ENCODE measurements around the gene RNU7-1.

RNU7-1 gene

DNA sequence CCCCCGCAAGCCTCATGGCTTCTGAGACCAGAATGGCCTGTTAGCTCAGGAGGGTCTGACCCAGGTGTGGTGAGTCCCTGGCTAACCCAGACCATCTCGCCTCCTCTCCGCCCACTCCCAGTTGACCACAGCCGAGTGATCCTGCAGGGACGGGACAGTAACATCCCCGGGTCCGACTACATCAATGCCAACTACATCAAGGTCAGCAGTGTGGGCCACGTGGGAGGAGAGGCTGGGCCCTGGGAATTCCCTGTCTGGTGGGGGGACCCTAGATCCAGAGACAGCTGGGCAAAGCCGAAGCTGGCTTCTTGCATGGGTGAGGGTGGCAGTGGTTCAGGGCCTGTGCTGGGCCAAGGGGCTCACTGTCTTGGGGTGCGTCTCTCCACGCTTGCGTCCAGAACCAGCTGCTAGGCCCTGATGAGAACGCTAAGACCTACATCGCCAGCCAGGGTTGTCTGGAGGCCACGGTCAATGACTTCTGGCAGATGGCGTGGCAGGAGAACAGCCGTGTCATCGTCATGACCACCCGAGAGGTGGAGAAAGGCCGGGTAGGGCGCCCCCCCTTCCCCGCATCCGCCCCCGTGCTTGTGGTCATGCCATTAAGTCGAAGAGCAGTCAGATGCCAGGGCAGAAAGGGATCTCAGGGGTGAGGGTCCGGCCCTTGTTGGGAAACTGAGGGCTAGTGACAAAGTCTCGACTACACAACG, 12.6 kb downstream of the RNU7-1 start:
- no peaks in the 10 kb centered on the region for H3K9me3 ChIP-seq (ENCODE audit: insufficient read depth, low read length, severe bottlenecking)
- peaks cover 51% of the 10 kb centered on the region for H3K4me1 ChIP-seq (ENCODE audit: insufficient read depth, low read length)
- no peaks in the 10 kb centered on the region for H4K20me1 ChIP-seq (ENCODE audit: insufficient read depth, low read length)
- DNase-seq (no peak), ATAC-seq (ENCODE audit: insufficient read depth, low read depth) (no peak)
- H3K4me3 ChIP-seq (ENCODE audit: low read depth in 1 of 2, low read length in 2 of 2), result no peak overlapping the region
- no peak overlapping the region for H3K4me2 ChIP-seq (ENCODE audit: insufficient read depth, low read length)
- no peak overlapping the region for H3K27ac ChIP-seq (ENCODE audit: low read length)
- TF ChIP-seq, protein P1, sequence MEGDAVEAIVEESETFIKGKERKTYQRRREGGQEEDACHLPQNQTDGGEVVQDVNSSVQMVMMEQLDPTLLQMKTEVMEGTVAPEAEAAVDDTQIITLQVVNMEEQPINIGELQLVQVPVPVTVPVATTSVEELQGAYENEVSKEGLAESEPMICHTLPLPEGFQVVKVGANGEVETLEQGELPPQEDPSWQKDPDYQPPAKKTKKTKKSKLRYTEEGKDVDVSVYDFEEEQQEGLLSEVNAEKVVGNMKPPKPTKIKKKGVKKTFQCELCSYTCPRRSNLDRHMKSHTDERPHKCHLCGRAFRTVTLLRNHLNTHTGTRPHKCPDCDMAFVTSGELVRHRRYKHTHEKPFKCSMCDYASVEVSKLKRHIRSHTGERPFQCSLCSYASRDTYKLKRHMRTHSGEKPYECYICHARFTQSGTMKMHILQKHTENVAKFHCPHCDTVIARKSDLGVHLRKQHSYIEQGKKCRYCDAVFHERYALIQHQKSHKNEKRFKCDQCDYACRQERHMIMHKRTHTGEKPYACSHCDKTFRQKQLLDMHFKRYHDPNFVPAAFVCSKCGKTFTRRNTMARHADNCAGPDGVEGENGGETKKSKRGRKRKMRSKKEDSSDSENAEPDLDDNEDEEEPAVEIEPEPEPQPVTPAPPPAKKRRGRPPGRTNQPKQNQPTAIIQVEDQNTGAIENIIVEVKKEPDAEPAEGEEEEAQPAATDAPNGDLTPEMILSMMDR (IDR thresholded peaks at IDR 0.05; ENCODE audit: borderline replicate concordance, extremely low read depth, low read length, poor library complexity, severe bottlenecking), result no peak
- no peak for TF ChIP-seq EZH2 (IDR thresholded peaks at IDR 0.05; ENCODE audit: borderline replicate concordance, low read depth, low read length, severe bottlenecking)
- H2AFZ ChIP-seq (ENCODE audit: low read depth, low read length), result no peak overlapping the region
- H3K27me3 ChIP-seq (ENCODE audit: insufficient read depth, low read length, poor library complexity), result no peaks in the 10 kb centered on the region
- H3K79me2 ChIP-seq (ENCODE audit: insufficient read depth, low read length), result no peaks in the 10 kb centered on the region
- no peak overlapping the region for H3K9ac ChIP-seq (ENCODE audit: low read depth, low read length)
- H3K36me3 ChIP-seq (ENCODE audit: insufficient read depth, low read length), result no peaks in the 10 kb centered on the region

DNA sequence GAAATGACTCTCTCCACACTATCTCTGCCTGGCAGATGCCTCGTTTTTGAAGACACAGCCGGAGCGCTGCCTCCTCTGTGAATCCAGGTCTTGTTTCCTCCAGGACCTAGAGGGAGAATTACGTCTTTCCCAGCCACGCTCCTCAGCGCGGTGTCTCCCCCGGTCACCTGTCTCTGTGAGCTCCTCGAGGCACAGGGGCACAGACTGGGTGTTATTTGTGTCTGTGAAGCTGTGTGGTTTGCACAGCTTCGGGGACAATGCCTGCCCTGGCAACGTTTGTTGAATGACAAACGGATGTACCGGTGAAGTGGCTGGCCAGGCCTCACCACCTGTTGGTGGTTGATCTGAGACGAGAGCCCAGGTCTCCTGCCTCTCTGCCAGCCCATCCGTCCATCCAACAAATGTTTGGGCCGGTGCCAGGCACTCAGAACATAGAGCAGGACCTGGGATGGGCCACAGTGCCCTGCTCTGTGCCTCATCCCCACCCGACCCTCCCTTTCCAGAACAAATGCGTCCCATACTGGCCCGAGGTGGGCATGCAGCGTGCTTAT, 13.6 kb downstream of the RNU7-1 start:
- H3K4me2 ChIP-seq (ENCODE audit: insufficient read depth, low read length), result no peak overlapping the region

DNA sequence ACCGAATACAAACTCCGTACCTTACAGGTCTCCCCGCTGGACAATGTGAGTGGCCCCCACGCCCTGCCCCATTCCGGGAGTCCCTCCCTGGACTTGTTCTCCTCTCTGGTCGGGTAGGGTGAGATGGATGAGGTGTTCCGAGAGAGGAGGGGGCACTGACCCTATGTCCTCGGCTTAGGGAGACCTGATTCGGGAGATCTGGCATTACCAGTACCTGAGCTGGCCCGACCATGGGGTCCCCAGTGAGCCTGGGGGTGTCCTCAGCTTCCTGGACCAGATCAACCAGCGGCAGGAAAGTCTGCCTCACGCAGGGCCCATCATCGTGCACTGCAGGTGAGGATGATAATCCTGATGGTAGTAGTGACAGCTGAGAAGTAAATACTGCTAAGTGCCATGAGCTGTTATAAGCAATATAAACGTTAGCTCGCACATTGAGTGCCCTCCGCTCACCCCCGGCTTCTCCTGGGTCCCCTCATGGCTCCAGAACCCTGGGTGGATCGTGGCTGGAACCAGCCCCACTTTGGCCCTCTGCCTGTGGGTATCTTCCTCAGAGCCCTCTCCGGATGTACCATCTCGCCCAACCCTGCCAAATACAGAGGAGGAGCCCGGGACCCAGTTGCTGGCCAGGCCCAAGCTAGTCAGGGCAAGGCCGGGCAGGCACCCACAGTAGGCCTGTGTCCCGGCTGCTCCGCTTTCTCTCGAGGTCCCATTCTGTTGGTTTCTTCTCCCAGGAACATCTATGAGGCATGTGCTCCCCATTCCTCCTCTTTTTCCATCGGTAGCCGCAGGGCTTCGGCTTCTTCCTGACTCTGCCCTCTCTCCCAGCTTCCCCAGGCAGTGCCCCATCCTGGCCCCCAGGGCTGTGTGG, 14.4 kb downstream of the RNU7-1 start:
- H2AFZ ChIP-seq (ENCODE audit: low read depth, low read length), result no peak overlapping the region
- H3K9me3 ChIP-seq (ENCODE audit: insufficient read depth, low read length, severe bottlenecking), result no peaks in the 10 kb centered on the region
- H3K27ac ChIP-seq (ENCODE audit: low read length), result peak overlapping the region; percentile 64
- no peaks in the 10 kb centered on the region for H3K36me3 ChIP-seq (ENCODE audit: insufficient read depth, low read length)
- DNase-seq (no peak), ATAC-seq (ENCODE audit: insufficient read depth, low read depth) (no peak)
- H4K20me1 ChIP-seq (ENCODE audit: insufficient read depth, low read length), result no peaks in the 10 kb centered on the region
- no peak overlapping the region for H3K4me2 ChIP-seq (ENCODE audit: insufficient read depth, low read length)
- H3K79me2 ChIP-seq (ENCODE audit: insufficient read depth, low read length), result no peaks in the 10 kb centered on the region
- no peak overlapping the region for H3K4me3 ChIP-seq (ENCODE audit: low read depth in 1 of 2, low read length in 2 of 2)
- TF ChIP-seq, protein P1 (IDR thresholded peaks at IDR 0.05; ENCODE audit: borderline replicate concordance, extremely low read depth, low read length, poor library complexity, severe bottlenecking), result no peak
- no peak for TF ChIP-seq EZH2 (IDR thresholded peaks at IDR 0.05; ENCODE audit: borderline replicate concordance, low read depth, low read length, severe bottlenecking)
- peak overlapping the region; percentile 24; the same call in 1 of the 2 replicates for H3K9ac ChIP-seq (ENCODE audit: low read depth, low read length)
- peaks cover 37% of the 10 kb centered on the region for H3K4me1 ChIP-seq (ENCODE audit: insufficient read depth, low read length)
- no peaks in the 10 kb centered on the region for H3K27me3 ChIP-seq (ENCODE audit: insufficient read depth, low read length, poor library complexity)

More for the DNA sequence above, 13.6 kb downstream of the RNU7-1 start:
- H2AFZ ChIP-seq (ENCODE audit: low read depth, low read length), result no peak overlapping the region
- no peaks in the 10 kb centered on the region for H3K36me3 ChIP-seq (ENCODE audit: insufficient read depth, low read length)
- ATAC-seq (ENCODE audit: insufficient read depth, low read depth), result no peak
- no peaks in the 10 kb centered on the region for H3K79me2 ChIP-seq (ENCODE audit: insufficient read depth, low read length)
- peaks cover 41% of the 10 kb centered on the region for H3K4me1 ChIP-seq (ENCODE audit: insufficient read depth, low read length)
- H3K27ac ChIP-seq (ENCODE audit: low read length), result no peak overlapping the region
- TF ChIP-seq, protein P1 (IDR thresholded peaks at IDR 0.05; ENCODE audit: borderline replicate concordance, extremely low read depth, low read length, poor library complexity, severe bottlenecking), result no peak
- no peak for TF ChIP-seq EZH2 (IDR thresholded peaks at IDR 0.05; ENCODE audit: borderline replicate concordance, low read depth, low read length, severe bottlenecking)
- no peak overlapping the region for H3K9ac ChIP-seq (ENCODE audit: low read depth, low read length)
- H3K4me3 ChIP-seq (ENCODE audit: low read depth in 1 of 2, low read length in 2 of 2), result no peak overlapping the region
- H4K20me1 ChIP-seq (ENCODE audit: insufficient read depth, low read length), result no peaks in the 10 kb centered on the region
- H3K27me3 ChIP-seq (ENCODE audit: insufficient read depth, low read length, poor library complexity), result no peaks in the 10 kb centered on the region
- H3K9me3 ChIP-seq (ENCODE audit: insufficient read depth, low read length, severe bottlenecking), result no peaks in the 10 kb centered on the region
- DNase-seq, result no peak
